Activated CD4-positive, alpha-beta T cell treated with anti-CD3 and anti-CD28 coated beads, Interleukin-2, amount 50 U/mL, for 4 hours (primary cell): ENCODE results near the gene MINDY2.
"Not testable (repeated sequence)": the region's sequence is repeated elsewhere in the genome, so short reads cannot be mapped to it uniquely, and the experiment has no call there.

ENCODE experiments used
- DNase-seq, 2 experiments: peaks; one replicate each; pipeline ENCODE4 v3.0.0-alpha.2; 2020

Gene MINDY2

DNA sequence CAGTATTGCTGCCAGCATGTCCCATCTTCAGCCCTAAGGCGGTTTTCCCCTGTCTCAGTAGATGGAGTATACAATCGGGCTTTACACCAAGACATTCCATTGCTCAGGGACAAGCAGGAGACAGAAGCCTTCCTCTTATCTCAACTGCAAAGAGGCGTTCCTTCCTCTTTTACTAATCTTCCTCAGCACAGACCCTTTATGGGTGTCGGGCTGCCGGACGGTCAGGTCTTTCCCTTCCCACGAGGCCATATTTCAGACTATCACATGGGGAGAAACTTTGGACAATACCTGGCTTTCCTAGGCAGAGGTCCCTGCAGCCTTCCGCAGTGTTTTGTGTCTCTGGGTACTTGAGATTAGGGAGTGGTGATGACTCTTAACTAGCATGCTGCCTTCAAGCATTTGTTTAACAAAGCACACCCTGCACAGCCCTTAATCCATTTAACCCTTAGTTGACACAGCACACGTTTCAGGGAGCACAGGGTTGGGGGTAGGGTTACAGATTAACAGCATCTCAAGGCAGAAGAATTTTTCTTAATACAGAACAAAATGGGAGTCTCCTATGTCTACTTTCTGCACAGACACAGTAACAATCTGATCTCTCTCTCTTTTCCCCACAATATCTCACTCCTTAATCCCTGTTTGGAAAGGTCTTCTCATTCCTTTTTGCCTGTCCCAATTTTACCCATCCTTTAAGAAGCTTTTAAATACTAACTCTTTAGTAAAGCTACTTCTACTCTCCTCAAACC is 62.8 kb downstream of the MINDY2 start:
- DNase-seq = not testable (repeated sequence)

GRCh38 chr15:58839485-58839884 is 68.4 kb downstream of the MINDY2 start:
- no peak for DNase-seq

- DNase-seq = no peak
These were observed 68.9 kb downstream of the MINDY2 start for GRCh38 chr15:58840048-58840447.

GRCh38 chr15:58842713-58843396 is 71.8 kb downstream of the MINDY2 start:
- DNase-seq = no peak

DNA sequence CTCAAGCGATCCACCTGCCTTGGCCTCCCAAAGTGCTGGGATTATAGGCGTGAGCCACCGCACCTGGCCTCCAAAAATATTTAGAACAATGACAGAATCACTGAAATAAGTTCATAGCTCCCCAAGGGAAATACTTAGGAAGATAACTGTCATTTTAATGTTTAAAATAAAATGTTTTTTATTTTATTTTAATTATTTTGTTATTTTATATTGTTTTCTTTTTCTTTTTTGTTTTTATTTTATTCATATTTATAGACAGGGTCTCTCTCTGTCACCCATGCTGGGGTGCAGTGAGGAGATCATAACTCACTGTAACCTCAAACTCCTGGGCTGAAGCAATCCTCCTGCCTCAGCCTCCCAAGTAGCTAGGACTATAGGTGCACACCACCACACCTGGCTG is 80.1 kb downstream of the MINDY2 start:
- not testable (repeated sequence) for DNase-seq

DNA sequence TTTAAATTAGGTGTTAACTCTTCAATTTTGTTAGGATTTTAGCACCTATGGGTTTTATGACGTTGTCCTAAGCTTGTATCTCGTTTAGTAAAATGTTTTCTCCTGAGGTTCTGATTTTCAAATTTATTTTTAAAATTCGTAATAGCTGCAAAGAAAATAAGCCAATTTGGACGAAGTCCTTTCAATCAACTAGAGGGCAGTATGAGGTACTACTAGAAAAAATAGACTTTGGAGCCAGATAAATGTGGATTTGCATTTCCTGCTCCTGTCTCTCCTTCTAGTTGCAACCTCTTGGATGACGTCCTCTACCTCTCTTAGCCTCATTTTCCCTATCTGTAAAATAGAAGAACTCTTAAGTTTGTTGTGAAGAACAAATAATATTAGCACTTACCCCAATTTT is 81.2 kb downstream of the MINDY2 start:
- DNase-seq = no peak

- DNase-seq = no peak
These were observed 83.5 kb downstream of the MINDY2 start for GRCh38 chr15:58854593-58854992.

GRCh38 chr15:58856086-58856485 is 85.0 kb downstream of the MINDY2 start:
- no peak for DNase-seq

DNA sequence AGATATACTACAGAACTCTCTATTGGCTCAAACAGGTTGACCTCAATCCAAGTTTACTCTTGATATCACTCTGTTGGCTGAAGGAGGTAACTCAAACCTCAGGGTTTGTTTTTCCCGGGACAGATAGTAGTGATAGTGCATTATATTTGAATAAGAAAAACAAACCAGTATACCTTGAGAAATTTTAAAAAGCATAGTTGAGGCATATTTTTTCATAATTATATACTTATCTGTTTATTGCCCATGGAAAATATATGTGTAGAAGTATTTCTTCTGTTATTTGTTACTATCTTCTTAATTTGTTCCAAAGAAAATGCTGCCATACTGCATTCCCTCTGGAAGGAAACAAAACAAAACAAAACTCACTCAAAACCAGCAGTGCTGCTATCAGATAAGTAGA is 85.5 kb downstream of the MINDY2 start:
- not testable (repeated sequence) for DNase-seq

- no peak for DNase-seq
These were observed 91.2 kb downstream of the MINDY2 start for GRCh38 chr15:58862326-58862725.

DNA sequence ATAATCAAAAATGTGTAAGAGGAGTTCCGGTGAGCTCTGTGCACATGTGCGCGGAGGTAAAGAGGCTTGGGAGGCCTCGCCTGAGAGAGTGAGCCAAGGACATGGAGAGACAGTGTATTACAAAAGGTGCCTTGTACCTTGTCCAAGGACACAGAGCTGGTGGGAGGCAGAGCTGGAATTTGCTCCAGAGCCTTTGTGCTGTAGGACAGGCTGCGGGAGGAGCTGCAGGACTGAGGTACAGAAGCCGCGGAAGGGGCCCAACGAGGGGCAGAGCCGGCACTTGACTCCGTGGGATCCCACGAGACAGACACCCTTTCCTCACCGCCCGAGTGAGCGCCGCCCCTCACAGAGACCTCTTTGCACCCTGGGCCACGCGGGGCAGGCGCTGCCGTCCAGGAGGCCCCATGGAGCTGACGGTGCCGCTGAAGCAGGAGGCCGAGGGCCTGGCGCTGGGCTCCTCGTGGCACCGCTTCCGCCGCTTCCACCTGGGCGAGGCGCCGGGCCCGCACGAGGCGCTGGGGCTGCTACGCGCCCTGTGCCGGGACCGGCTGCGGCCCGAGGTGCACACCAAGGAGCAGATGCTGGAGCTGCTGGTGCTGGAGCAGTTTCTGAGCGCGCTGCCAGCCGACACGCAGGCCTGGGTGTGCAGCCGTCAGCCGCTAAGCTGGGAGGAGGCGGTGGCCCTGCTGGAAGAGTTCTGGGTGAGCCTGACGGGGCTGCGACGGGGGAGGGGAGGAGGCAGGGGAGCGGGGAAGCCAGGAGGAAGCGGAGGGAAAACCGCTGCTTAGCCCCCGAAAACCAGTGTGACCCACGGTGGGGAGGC is 93.7 kb downstream of the MINDY2 start:
- DNase-seq = no peak

DNA sequence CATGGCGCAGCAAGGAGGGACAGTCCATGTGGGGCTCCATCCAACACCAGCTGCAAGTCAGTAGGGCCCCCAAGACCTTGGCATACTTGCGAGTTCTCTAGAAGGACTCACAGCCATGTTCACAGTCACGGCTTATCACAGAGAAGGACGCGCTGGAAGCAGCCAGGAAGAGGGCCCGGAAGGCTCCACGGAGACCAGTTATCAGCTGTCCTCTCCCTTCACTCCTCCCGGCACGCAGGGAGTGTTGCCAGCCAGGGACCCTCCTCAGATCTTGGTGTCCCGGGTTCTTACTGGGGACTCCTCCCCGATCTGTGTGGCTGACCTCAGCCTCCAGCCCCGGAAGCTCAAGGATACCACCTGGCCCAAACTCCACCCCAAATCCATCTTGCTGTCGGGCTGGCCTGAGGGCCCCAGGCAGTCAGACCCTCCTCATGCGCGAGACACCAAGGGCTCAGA is 94.4 kb downstream of the MINDY2 start:
- DNase-seq = no peak

DNA sequence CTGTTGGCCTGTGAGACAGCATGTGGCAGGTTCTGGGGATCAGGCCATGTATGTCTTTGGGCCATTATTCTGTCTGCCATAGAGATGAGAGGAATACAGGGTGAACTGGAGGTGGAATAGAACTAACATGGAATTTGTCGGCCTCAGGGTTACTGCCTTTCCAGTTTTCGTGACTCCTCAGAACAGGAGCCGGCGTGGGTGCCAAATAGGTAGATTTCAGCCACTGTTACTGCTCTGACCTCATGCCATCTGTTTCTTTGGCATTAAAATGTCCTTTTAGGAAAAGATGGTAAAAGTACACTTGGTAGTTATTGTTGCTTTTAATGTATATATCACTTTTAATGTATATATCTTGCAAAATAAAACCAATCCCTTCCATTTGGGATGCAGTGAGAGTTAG is 96.8 kb downstream of the MINDY2 start:
- DNase-seq = no peak

DNA sequence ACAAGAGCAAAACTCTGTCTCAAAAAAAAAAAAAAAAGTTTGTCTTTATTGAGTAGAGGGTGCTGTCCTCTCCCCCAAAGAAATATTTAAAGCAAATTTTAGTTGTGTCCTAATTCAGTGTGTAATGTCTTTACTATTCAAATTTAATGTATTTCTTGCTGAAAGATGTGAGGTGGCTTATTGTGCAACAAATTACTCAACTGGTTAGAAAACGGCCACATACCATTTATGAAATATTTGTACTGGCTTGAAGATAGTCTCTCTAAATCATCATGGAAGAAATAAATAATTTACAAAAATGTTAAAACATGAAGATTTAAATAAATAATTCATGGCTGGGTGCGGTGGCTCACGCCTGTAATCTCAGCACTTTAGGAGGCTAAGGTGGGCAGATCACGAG is 99.3 kb downstream of the MINDY2 start:
- no peak for DNase-seq

GRCh38 chr15:58873267-58873666 is 102.2 kb downstream of the MINDY2 start:
- DNase-seq = no peak

DNA sequence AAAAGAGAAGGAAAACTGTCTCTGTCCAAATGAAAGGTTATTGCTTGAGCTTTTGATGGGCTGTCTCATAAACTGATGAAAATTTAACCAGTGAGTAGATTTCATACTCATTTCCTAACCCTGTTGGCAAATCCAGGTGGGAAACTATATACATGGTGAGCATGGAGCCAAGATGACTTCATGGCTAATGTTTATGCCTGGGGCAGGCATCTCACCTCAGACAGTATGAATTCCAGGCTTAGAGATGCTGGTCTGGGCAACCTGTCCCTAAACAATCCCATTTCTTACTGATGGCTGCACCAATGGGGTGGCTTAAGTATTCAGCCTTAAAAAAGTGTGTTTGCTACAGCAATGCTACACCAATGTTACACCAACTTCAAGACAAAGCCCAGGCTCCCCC is 104.2 kb downstream of the MINDY2 start:
- no peak for DNase-seq

- no peak for DNase-seq
These were observed 105.4 kb downstream of the MINDY2 start for GRCh38 chr15:58876306-58877106.

DNA sequence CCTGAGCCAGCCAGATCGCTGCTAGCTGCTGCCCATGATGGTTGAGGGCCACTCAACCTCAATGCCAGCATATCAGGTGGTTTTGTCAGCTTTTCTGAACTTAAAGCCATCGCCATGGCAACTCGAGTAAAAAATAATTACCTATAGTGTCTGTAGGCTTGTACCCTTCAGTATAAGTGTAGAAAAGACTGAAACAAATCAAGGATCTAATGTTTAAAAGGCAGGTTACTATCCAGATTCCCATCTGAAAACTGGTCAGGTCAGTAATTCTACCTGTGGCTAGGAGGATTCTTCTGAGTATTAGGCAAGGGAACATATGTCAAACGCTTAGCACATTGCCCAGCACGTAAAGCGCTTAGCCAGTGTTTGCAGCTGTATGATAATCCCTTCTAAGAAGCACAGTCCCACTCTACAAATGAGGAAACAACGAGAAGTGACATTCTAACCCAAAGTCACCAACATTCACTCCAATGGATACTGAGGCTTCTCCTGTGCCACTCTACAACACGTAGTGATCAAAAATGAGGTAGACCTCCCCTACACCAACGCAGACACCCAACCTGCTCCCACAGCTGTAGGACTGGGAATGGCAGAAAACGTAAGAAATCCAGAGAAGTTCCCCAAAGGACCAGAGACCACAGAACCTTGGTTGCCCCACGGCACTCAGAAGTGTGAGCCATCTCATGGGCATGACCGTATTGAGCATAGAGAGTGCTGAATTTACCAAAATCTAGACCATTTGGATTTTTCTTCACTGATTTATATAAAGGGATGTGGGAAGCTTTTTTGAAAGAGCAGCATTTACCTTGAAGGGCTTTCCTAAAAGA is 107.1 kb downstream of the MINDY2 start:
- DNase-seq = no peak

DNA sequence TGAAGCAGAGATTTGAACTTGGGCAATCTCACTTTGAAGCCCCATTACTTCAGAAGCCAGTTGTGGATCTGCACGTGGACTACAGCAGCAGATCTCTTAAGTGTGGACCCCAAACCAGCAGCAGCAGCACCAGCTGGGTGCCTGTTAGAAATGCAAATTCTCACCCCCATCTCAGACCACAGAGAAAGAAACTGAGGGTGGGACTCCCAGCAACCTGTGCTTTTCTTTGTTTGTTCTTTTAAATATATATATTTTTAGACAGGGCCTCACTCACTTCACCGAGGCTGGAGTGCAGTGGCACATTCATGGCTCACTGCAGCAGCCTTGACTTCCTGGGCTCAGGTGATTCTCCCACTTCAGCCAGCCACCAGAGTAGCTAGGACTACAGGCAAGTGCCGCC is 109.2 kb downstream of the MINDY2 start:
- no peak for DNase-seq

- DNase-seq = no peak
These were observed 111.1 kb downstream of the MINDY2 start for GRCh38 chr15:58882243-58882642.

DNA sequence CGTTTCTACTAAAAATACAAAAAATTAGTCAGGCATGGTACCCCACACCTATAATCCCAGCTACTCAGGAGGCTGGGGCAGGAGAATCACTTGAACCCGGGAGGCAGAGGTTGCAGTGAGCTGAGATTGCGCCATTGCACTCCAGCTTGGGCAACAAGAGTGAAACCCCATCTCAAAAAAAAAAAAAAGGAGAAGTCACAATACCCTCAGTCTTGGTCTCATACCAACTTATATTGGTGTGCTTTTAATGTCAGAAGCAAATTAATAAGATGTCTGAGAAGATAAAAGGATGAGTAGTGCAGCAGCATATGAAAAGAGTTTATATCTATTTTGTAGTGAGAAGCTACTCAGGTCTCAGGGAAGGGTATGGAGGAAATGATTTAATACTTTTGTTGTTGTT is 112.8 kb downstream of the MINDY2 start:
- DNase-seq = not testable (repeated sequence)

DNA sequence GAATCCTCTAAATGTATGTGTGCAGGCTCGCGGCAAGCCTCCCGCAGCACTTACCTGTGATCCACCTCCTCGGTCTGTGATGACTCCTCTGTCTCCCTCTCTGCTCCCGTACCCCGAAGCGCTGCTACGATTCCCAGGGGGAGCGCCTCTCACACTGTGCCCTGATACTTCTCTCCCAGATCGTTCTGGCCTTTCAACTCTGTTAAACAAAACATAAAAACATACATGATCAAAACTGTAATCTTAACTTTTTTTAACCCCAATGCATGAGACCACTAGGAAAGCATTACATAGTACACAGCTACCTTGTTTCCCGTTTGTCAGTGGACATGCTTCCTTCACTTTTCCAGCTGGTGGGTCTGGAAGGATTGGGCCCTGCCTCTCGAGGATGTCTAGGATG is 115.8 kb downstream of the MINDY2 start:
- DNase-seq = no peak
